Measurements from ENCODE around the gene CCIN. TPM values are rescaled to one million over a fixed set of nuclear protein-coding genes. Genes with fewer than 3 reads are reported as not detected.

CCIN gene
- total RNA-seq, 1 donor: 0.43 TPM

DNA sequence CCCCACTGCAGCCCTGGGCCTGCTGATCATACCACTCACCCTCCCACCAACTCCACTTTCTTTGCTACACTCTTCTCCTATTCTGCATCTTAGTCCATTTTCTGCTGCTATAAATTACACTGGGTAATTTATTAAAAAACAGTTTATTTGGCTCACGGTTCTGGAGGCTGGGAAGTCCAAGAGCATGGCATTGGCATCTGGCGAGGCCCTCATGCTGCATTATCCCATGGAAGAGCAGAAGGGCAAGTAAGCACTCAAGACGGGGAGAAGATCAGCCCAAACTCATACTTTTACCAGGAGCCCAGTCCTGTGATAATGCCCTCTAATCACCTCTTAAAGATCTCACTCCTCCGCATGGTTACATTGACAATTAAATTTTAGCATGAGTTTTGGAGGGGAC lies 23.2 kb upstream of the CCIN start:
- no peak overlapping the region for H3K4me3 ChIP-seq (ENCODE audit: low read depth, low read length)
- no peak for DNase-seq (ENCODE audit: low read depth)
- TF ChIP-seq CTCF (IDR thresholded peaks at IDR 0.05; ENCODE audit: insufficient read depth, low read depth, low read length): no peak

DNA sequence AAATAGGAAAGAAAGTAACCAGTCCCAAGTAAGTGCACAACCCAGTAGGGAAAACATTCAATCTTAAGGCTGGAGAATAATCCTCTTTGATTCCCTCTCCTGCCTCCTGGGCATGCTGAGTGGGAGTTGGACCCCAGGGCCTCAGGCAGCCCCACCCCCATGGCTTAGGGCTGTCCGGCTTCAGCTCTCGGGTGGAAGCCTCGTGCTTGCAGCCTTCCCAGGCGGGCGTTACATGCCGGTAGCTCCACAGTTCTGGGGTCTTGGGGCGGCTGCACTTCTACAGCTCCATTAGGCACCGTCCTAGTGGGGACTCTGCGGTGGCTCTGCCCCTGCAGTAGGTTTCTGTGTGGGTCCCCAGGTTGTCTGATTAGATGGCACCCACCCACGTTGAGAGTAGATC lies 22.5 kb upstream of the CCIN start:
- no peak for TF ChIP-seq CTCF (IDR thresholded peaks at IDR 0.05; ENCODE audit: insufficient read depth, low read depth, low read length)
- no peak overlapping the region for H3K4me3 ChIP-seq (ENCODE audit: low read depth, low read length)
- DNase-seq (ENCODE audit: low read depth): no peak

- TF ChIP-seq CTCF (IDR thresholded peaks at IDR 0.05; ENCODE audit: insufficient read depth, low read depth, low read length): no peak
- DNase-seq (ENCODE audit: low read depth): no peak
- H3K4me3 ChIP-seq (ENCODE audit: low read depth, low read length): no peak overlapping the region
Observed at GRCh38 chr9:36147441-36148175, 21.6 kb upstream of the CCIN start.

DNA sequence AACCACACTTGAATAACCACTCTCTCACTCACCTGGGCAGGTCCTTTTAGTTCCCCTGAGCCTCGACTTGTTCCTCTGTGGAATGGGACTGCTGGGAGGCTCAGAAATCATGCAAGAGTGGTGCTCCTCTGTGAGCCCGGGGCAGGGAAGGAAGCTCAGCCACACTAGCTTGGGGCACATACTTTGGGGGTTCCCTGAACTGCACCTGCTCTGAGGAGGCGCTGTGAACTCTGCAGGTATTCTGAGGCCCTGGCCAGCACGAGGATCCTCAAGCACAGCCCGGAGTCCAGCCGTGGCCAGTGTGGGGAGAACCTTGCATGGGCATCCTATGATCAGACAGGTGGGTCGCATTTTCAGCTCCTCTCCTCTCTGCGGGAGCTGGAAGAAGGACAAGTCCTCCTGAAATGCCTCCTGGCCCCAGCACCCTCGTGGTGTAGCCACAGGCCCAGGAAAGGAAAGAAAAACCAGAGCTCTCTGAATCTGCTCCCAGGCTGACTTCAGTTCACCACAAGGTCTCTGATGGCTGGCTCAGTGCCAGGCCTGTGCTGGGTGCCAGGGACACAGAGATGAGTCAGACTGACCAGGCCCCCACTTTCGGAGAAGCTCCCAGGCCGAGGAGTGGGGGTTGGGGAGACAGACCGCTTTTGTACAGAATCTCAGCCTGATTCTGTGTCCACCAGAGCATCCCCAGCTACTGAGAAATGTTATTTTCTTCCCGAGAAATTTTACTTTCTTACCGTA lies 20.7 kb upstream of the CCIN start:
- no peak overlapping the region for H3K4me3 ChIP-seq (ENCODE audit: low read depth, low read length)
- peak; percentile 99 for DNase-seq (ENCODE audit: low read depth)
- TF ChIP-seq CTCF (IDR thresholded peaks at IDR 0.05; ENCODE audit: insufficient read depth, low read depth, low read length): no peak

DNA sequence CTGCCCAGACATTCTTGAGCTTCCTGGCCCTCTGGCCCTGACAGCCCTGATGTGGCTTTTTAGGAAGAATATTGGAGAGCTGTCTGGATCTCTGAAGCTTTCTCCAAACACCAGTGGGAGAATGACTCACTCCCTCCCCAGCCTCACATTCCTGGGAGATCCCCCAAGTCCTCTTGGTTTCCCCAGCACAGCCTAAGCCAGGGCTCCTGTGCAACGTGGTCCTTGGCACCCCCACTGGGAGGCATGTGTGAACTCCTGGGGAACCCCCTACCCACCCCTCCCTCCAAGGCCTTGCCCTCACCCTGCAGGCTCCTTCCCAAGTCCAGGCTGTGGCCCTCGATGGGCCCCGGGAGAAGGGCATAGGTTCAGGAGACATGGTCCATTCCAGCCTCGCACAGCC lies 20.0 kb upstream of the CCIN start:
- H3K4me3 ChIP-seq (ENCODE audit: low read depth, low read length): no peak overlapping the region
- DNase-seq (ENCODE audit: low read depth): peak; percentile 72
- no peak for TF ChIP-seq CTCF (IDR thresholded peaks at IDR 0.05; ENCODE audit: insufficient read depth, low read depth, low read length)

- no peak for TF ChIP-seq CTCF (IDR thresholded peaks at IDR 0.05; ENCODE audit: insufficient read depth, low read depth, low read length)
- DNase-seq (ENCODE audit: low read depth): peak; percentile 77
- H3K4me3 ChIP-seq (ENCODE audit: low read depth, low read length): no peak overlapping the region
Observed at GRCh38 chr9:36150574-36151315, 18.4 kb upstream of the CCIN start.

Data from fibroblast of villous mesenchyme (primary cell).